LNCAP (cell line): ENCODE data around the gene NFASC.

Experiments
- CTCF ChIP-seq: fragments of 450-650 bp; IDR thresholded peaks from 2 replicates; pipeline ENCODE4 v1.5.1; 2017; ENCODE audit warnings: mild to moderate bottlenecking

NFASC gene

DNA sequence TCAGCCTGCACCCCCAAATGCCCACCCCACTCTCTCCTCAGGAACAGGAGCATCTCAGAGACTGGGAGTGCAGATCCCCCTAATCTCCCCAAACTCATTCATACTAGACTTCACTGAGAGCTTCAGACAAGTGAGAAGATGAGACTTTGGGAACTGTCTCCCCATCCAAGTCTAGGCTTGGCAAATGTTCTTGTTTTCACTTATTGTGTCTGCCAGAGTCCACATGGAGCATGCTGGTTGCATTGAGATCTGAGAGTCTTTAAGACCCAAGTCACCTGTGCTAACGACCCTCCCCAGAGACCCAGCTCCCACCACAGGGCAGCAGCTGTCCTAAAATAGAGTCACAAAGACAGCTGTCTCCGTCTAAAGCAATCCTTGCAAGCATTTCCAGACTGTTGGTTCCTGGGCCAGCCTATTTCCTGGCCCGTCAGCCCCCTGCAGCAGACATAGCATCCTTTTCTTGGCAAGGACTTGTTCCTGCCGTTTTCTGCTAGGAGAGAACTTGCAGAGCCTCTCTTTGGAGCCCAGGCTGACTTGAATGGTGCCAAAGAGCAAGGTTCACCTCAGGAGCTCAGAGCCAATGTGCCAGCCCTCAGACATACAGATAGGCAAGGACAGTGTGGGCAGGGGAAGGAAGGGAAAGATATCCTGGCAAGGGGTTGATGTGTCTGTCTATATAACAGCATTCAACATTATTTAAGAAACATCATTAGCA, 170.5 kb downstream of the NFASC start:
- TF ChIP-seq CTCF, result no peak

GRCh38 chr1:205041998-205042910, 171.6 kb downstream of the NFASC start:
- no peak for TF ChIP-seq CTCF

DNA sequence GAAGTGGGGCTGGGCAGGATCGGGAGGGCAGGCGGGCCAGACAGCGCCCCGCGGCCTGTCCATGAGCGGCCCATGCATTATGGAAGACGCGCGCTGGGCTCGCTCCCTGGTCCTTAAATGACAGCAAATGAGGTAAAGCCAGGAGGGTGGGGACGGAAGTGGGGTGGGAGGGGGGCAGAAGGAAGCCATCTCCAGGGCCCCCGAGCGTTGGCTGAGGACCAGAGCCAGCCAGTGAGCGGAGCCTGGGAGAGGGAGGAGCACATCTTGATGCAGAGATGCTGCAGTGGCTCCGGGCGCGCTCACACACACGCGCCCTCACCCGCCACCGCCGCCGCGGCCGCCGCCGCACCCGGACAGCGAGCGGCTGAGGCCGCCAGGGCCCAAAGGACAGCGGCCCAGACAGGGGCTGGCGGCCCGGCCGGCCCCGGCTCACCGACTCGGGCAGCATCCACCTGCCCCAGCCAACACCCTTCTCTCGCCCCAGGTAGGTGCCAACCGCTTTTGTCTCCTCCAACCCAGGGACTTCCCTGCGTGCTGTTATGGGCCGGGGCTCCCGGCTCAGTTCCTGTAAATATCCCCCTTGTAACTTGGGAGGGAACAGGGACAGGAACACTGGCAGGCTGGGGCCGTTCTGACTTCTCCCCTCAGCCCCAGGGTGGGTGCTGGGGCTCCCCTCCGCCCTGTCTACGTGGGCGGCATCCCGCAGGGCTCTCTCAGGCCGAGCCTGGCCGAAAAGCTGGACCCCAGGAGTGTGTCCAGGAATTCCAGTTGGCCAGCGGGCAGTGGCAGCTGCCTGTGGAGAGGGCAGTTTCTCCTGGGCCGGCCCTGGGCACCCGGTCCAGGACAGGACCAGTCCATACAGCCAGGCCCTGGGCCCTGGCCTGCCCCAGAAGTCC, 172.5 kb downstream of the NFASC start, which contains the start of gene CNTN2:
Gene CNTN2, plus strand, starts transcription at position 302 of the 896 bp plus-strand sequence. CDS start 9,974 bp downstream, outside the sequence.
- no peak for TF ChIP-seq CTCF

DNA sequence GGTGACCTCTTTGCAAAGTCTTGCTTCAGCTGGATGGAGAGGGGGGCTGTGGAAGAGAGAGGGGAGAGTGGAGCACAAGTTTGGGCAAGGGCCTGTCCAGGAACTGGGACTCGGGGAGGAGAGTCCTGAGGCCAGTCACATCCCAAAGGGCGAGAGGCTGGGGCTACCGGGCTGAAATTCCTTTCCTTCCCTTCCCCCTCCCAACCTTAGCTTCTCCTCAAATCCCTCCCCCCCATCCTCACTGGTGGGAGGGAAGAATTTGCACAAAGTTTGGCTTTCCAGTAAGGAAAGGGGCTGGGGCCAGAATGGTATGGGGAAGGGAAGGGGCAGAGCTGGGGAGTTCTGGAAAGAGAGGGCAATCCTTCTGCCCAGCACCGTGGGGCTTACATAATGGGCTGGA, 173.2 kb downstream of the NFASC start:
- TF ChIP-seq CTCF, result no peak

DNA sequence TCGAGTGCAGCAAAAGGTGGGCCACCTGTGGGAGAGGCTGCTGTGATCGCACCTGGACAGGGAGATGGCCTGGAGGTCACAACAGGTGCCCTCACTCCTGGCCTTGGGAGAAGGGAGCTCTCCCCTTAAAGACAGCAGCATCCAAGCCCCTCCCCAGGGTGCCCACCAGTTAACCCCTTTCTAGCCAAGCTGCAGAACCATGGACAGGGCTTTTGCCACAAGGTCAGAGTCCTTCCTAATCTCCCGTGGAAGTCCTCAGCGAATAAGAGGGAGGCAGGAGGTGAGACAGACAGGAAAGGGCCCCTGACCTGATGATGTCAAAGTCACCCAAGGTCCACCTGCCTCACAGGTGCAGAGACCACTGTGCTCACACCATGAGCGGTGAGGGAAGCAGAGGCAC, 174.1 kb downstream of the NFASC start:
- no peak for TF ChIP-seq CTCF

GRCh38 chr1:205045146-205045545, 174.5 kb downstream of the NFASC start:
- no peak for TF ChIP-seq CTCF

DNA sequence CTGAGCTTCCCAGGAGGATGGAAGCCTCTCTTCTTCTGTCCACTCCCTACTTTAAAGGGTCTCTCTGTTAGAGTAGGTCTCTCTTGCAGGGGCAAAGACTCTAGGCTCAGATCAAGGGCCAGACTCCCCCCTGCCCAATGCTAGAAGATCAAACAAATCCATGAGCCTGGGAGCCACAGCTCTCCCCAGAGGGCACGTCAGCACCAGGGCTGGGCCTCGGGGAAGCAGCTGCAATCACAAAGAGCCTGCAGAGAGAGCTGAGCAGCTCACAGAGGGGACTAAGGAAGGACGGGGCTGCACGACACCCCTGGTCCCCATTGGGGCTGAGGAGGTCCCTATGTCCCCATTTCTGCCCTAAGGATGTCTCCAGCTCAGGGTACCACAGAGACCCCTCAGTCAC, 176.2 kb downstream of the NFASC start:
- no peak for TF ChIP-seq CTCF
